Panc1 (cell line): ENCODE measurements around the gene EFNA5.
"Not testable (repeated sequence)": the region's sequence is repeated elsewhere in the genome, so short reads cannot be mapped to it uniquely, and the experiment has no call there.

ENCODE experiments used
- POLR2AphosphoS5 ChIP-seq: IDR thresholded peaks from 2 replicates; pipeline ENCODE4 v1.6.1; 2012; ENCODE audit warnings: mild to moderate bottlenecking, low read depth, low read length, moderate library complexity
- TF ChIP-seq, protein P1 (sequence below): fragments of 450-650 bp; IDR thresholded peaks from 2 replicates; pipeline ENCODE4 v1.5.1; 2017; ENCODE audit warnings: mild to moderate bottlenecking

DNA sequence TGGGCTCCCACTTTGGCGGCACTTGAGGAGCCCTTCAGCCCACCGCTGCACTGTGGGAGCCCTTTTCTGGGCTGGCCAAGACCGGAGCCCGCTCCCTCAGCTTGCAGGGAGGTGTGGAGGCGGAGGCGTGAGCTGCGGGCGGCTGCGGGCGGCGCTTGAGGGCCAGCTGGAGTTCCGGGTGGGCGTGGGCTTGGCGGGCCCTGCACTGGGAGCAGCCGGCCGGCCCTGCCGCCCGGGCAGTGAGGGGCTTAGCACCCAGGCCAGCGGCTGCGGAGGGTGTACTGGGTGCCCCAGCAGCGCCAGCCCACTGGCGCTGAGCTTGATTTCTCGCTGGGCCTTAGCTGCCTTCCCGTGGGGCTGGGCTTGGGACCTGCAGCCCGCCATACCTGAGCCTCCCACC is 176.6 kb downstream of the EFNA5 start:
- not testable (repeated sequence) for TF ChIP-seq POLR2AphosphoS5
- TF ChIP-seq, protein P1, sequence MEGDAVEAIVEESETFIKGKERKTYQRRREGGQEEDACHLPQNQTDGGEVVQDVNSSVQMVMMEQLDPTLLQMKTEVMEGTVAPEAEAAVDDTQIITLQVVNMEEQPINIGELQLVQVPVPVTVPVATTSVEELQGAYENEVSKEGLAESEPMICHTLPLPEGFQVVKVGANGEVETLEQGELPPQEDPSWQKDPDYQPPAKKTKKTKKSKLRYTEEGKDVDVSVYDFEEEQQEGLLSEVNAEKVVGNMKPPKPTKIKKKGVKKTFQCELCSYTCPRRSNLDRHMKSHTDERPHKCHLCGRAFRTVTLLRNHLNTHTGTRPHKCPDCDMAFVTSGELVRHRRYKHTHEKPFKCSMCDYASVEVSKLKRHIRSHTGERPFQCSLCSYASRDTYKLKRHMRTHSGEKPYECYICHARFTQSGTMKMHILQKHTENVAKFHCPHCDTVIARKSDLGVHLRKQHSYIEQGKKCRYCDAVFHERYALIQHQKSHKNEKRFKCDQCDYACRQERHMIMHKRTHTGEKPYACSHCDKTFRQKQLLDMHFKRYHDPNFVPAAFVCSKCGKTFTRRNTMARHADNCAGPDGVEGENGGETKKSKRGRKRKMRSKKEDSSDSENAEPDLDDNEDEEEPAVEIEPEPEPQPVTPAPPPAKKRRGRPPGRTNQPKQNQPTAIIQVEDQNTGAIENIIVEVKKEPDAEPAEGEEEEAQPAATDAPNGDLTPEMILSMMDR, result not testable (repeated sequence)
